Neural cell (in vitro differentiated cells): ENCODE measurements around the gene SELL. TPM values are rescaled to one million over a fixed set of nuclear protein-coding genes. Genes with fewer than 3 reads are reported as not detected.
"Not testable (repeated sequence)": the region's sequence is repeated elsewhere in the genome, so short reads cannot be mapped to it uniquely, and the experiment has no call there.

Experiments
- H2AFZ ChIP-seq: fragments of 200-600, 300-800 bp; sonication (generic), shearing (Covaris generic); 2 replicates; pipeline ENCODE4 v1.6.0; 2014; ENCODE audit warnings: low read depth, mild to moderate bottlenecking, antibody characterized with exemption, low read length, moderate library complexity
- H3F3A ChIP-seq: fragments of 200-600 bp; shearing (Covaris generic); 2 replicates; pipeline ENCODE4 v1.6.1; 2016; ENCODE audit warnings: mild to moderate bottlenecking, moderate library complexity, mixed read lengths, antibody characterized with exemption, low read length; ENCODE audit not compliant: insufficient read depth, poor library complexity, severe bottlenecking
- H3K27ac ChIP-seq: fragments of 200-600, 300-800 bp; sonication (generic), shearing (Covaris generic); 2 replicates; pipeline ENCODE4 v1.5.1; 2014; ENCODE audit warnings: mild to moderate bottlenecking, low read length, moderate library complexity
- H3K27me3 ChIP-seq: fragments of 300-800, 200-600 bp; sonication (generic), shearing (Covaris generic); 2 replicates; pipeline ENCODE4 v1.6.0; 2014; ENCODE audit warnings: mild to moderate bottlenecking, low read depth, low read length, moderate library complexity; ENCODE audit not compliant: insufficient read depth
- H3K36me3 ChIP-seq: fragments of 300-800, 200-600 bp; sonication (generic), shearing (Covaris generic); 2 replicates; pipeline ENCODE4 v1.5.1; 2014; ENCODE audit warnings: mild to moderate bottlenecking, antibody characterized with exemption, low read length, moderate library complexity; ENCODE audit not compliant: insufficient read depth
- H3K4me2 ChIP-seq: fragments of 300-800, 200-600 bp; sonication (generic), shearing (Covaris generic); 2 replicates; pipeline ENCODE4 v1.6.0; 2014; ENCODE audit warnings: mild to moderate bottlenecking, low read length
- H3K4me3 ChIP-seq: fragments of 300-800, 200-600 bp; sonication (generic), shearing (Covaris generic); 2 replicates; pipeline ENCODE4 v1.5.1; 2014; ENCODE audit warnings: mild to moderate bottlenecking, low read length, moderate library complexity
- H3K79me2 ChIP-seq: fragments of 200-600 bp; shearing (Covaris generic); replicated peaks from 2 replicates; pipeline ENCODE4 v1.6.0; 2014; ENCODE audit warnings: mild to moderate bottlenecking, low read length, moderate library complexity; ENCODE audit not compliant: insufficient read depth
- H3K9ac ChIP-seq: fragments of 300-800, 200-600 bp; sonication (generic), shearing (Covaris generic); 2 replicates; pipeline ENCODE4 v1.6.1; 2016; ENCODE audit warnings: mild to moderate bottlenecking, low read length, mixed read lengths
- H3K9me2 ChIP-seq: fragments of 200-600 bp; shearing (Covaris generic); 2 replicates; pipeline ENCODE4 v1.6.1; 2016; ENCODE audit warnings: mild to moderate bottlenecking, low read length, mixed read lengths; ENCODE audit not compliant: insufficient read depth
- H3K9me3 ChIP-seq: fragments of 200-600, 300-800 bp; sonication (generic), shearing (Covaris generic); 2 replicates; pipeline ENCODE4 v1.6.1; 2016; ENCODE audit warnings: mild to moderate bottlenecking, mixed run types, low read length, moderate library complexity, mixed read lengths
- H4K20me1 ChIP-seq: fragments of 200-600 bp; shearing (Covaris generic); 2 replicates; pipeline ENCODE4 v1.6.1; 2016; ENCODE audit warnings: mild to moderate bottlenecking, mixed run types; ENCODE audit not compliant: insufficient read depth
- MXI1 ChIP-seq: fragments of 450-650 bp; conservative IDR thresholded peaks from 2 replicates; pipeline ENCODE4 v1.6.1; 2014; ENCODE audit warnings: antibody characterized with exemption, mild to moderate bottlenecking; ENCODE audit not compliant: poor library complexity, severe bottlenecking
- SMC3 ChIP-seq: fragments of 450-650 bp; conservative IDR thresholded peaks from 2 replicates; pipeline ENCODE4 v1.6.1; 2014; ENCODE audit warnings: antibody characterized with exemption, mild to moderate bottlenecking, moderate library complexity; ENCODE audit not compliant: poor library complexity
- TAF1 ChIP-seq: IDR thresholded peaks from 2 replicates; pipeline ENCODE4 v1.6.1; 2012; ENCODE audit warnings: low read depth
- polyA plus RNA-seq: library from polyadenylated mRNA; depleted of rRNA; stranded (reverse); fragments of >200 nt; gene quantifications from 2 replicates; pipeline ENCODE4 v1.2.3, GENCODE V29; 2014
- TF ChIP-seq, protein P1 (sequence below): IDR thresholded peaks from 2 replicates; pipeline ENCODE4 v1.6.1; 2012; ENCODE audit warnings: borderline replicate concordance
- TF ChIP-seq, protein P2 (sequence below): fragments of 450-650 bp; IDR thresholded peaks from 2 replicates; pipeline ENCODE4 v1.5.1; 2014; ENCODE audit warnings: antibody characterized with exemption, mild to moderate bottlenecking, moderate library complexity; ENCODE audit not compliant: poor library complexity, severe bottlenecking

The SELL gene
- polyA plus RNA-seq, 1 donor from 2014 or later, result not detected

DNA sequence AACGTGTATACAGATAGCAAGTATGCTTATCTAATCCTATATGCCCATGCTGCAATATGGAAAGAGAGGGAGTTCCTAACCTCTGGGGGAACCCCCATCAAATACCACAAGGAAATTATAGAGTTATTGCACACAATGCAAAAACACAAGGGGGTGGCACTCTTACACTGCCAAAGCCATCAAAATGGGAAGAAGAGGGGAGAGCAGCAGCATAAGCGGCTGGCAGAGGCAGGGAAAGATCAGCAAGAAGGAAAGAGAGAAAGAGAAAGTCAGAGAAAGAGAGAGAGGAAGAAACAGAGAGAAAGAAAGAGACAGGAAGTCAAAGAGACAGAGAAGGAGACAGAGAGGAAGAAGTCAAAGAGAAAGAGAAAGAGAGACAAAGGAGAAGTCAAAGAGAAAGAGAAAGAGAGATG, 44.2 kb downstream of the SELL start:
- H3K4me2 ChIP-seq, H3K9ac ChIP-seq, H3F3A ChIP-seq, H3K9me2 ChIP-seq, H3K36me3 ChIP-seq, H3K27me3 ChIP-seq, H3K4me3 ChIP-seq, H2AFZ ChIP-seq, H3K27ac ChIP-seq, H4K20me1 ChIP-seq, H3K79me2 ChIP-seq, H3K9me3 ChIP-seq: not testable (repeated sequence)

DNA sequence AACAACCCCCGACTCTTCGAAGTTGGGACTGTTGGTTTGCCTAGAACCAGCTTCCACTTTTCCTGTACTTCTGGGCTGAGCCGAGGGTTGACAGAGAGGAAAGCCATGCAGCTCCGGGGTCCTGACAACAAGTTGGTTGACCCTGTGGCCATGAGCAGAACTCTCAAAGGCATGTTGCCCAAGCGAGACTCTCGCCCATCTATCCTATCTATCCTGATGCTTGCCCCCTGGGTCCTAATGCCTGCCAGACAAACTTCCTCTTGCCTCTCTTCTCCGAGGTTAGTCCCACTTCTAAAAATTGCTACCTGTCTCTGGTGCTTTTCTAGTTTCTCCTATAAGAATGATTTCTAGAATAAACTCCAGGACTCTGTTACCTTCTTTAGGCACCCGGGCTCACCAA, 48.7 kb downstream of the SELL start:
- H3K4me2 ChIP-seq, H3K9ac ChIP-seq, H3K9me2 ChIP-seq, H3F3A ChIP-seq, H3K27me3 ChIP-seq, H3K79me2 ChIP-seq, H3K27ac ChIP-seq, H3K36me3 ChIP-seq, H4K20me1 ChIP-seq, H3K4me3 ChIP-seq, H3K9me3 ChIP-seq, H2AFZ ChIP-seq: not testable (repeated sequence)

DNA sequence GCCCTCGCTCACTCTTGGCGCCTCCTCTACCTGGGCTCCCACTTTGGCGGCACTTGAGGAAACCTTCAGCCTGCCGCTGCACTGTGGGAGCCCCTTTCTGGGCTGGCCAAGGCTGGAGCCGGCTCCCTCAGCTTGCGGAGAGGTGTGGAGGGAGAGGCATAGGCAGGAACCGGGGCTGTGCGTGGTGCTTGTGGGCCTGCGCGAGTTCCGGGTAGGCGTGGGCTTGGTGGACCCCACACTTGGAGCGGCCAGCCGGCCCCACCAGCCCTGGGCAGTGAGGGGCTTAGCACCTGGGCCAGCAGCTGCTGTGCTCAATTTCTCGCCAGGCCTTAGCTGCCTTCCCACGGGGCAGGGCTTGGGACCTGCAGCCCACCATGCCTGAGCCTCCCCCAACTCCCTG, 50.4 kb downstream of the SELL start:
- not testable (repeated sequence) for H4K20me1 ChIP-seq, H3K27me3 ChIP-seq, H3K9me2 ChIP-seq, H3K27ac ChIP-seq, H3K9me3 ChIP-seq, H2AFZ ChIP-seq, H3F3A ChIP-seq, H3K4me2 ChIP-seq, H3K36me3 ChIP-seq, H3K4me3 ChIP-seq, H3K79me2 ChIP-seq, H3K9ac ChIP-seq

DNA sequence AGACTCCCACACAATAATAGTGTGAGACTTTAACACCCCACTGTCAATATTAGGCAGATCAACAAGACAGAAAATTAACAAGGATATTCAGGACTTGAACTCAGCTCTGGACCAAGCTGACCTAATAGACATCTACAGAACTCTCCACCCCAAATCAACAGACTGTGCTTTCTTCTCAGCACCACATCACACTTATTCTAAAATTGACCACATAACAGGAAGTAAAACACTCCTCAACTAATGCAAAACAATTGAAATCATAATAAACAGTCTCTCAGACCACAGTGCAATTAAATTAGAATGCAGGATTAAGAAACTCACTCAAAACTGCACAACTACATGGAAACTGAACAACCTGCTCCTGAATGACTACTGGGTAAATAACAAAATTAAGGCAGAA, 52.6 kb downstream of the SELL start:
- not testable (repeated sequence) for H2AFZ ChIP-seq, H3K27ac ChIP-seq, H3K4me2 ChIP-seq, H3K9ac ChIP-seq, H3K36me3 ChIP-seq, H3K4me3 ChIP-seq, H3K27me3 ChIP-seq, H3K9me3 ChIP-seq, H3F3A ChIP-seq, H3K79me2 ChIP-seq, H3K9me2 ChIP-seq, H4K20me1 ChIP-seq

DNA sequence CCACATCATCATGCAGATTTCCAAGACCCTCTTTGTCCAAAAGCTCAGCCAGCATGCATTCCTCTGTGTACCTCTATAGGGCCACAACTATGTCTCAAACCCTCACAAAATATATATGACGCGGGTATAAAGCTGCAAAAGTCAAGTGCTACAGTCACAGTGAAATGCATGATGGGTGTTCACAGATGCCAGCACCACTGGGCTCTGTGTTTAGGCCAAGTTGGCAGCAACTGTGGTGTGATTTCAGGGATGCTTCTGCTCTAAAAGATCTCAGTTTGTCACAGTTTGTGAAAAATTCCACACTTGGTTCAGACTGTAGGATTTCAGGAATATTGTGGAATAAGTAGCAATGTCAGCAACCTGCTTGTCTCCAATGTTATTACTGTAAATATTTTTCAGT, 57.5 kb downstream of the SELL start:
- Histone ChIP-seq H2AFZ (no peak overlapping the region), H3F3A (no peaks in the 10 kb centered on the region), H3K79me2 (no peaks in the 10 kb centered on the region), H3K4me3 (no peak overlapping the region), H3K27me3 (no peaks in the 10 kb centered on the region), H4K20me1 (no peaks in the 10 kb centered on the region), H3K36me3 (no peaks in the 10 kb centered on the region), H3K9me2 (no peaks in the 10 kb centered on the region), H3K9ac (no peak overlapping the region), H3K9me3 (no peaks in the 10 kb centered on the region), H3K4me2 (no peak overlapping the region), H3K27ac (no peak overlapping the region)
- TF ChIP-seq TAF1 (no peak), MXI1 (no peak), SMC3 (no peak)
- TF ChIP-seq, protein P1, sequence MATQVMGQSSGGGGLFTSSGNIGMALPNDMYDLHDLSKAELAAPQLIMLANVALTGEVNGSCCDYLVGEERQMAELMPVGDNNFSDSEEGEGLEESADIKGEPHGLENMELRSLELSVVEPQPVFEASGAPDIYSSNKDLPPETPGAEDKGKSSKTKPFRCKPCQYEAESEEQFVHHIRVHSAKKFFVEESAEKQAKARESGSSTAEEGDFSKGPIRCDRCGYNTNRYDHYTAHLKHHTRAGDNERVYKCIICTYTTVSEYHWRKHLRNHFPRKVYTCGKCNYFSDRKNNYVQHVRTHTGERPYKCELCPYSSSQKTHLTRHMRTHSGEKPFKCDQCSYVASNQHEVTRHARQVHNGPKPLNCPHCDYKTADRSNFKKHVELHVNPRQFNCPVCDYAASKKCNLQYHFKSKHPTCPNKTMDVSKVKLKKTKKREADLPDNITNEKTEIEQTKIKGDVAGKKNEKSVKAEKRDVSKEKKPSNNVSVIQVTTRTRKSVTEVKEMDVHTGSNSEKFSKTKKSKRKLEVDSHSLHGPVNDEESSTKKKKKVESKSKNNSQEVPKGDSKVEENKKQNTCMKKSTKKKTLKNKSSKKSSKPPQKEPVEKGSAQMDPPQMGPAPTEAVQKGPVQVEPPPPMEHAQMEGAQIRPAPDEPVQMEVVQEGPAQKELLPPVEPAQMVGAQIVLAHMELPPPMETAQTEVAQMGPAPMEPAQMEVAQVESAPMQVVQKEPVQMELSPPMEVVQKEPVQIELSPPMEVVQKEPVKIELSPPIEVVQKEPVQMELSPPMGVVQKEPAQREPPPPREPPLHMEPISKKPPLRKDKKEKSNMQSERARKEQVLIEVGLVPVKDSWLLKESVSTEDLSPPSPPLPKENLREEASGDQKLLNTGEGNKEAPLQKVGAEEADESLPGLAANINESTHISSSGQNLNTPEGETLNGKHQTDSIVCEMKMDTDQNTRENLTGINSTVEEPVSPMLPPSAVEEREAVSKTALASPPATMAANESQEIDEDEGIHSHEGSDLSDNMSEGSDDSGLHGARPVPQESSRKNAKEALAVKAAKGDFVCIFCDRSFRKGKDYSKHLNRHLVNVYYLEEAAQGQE, result no peak
- TF ChIP-seq, protein P2, sequence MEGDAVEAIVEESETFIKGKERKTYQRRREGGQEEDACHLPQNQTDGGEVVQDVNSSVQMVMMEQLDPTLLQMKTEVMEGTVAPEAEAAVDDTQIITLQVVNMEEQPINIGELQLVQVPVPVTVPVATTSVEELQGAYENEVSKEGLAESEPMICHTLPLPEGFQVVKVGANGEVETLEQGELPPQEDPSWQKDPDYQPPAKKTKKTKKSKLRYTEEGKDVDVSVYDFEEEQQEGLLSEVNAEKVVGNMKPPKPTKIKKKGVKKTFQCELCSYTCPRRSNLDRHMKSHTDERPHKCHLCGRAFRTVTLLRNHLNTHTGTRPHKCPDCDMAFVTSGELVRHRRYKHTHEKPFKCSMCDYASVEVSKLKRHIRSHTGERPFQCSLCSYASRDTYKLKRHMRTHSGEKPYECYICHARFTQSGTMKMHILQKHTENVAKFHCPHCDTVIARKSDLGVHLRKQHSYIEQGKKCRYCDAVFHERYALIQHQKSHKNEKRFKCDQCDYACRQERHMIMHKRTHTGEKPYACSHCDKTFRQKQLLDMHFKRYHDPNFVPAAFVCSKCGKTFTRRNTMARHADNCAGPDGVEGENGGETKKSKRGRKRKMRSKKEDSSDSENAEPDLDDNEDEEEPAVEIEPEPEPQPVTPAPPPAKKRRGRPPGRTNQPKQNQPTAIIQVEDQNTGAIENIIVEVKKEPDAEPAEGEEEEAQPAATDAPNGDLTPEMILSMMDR, result no peak
